CD4-positive, alpha-beta memory T cell (primary cell): ENCODE results near the gene USP1. TPM values are rescaled to one million over a fixed set of nuclear protein-coding genes. Genes with fewer than 3 reads are reported as not detected.
A peak's percentile ranks its signal among the peaks of the same experiment; 100 is the strongest.

ENCODE experiments used
- CTCF ChIA-PET: fragments of 350-600 bp; sonication (Branson Sonifier 250); formaldehyde crosslinking; loops from one replicate; lab custom pipeline; 2021; ENCODE audit warnings: inconsistent platforms; ENCODE audit not compliant: partially characterized antibody; lab: Charles Lee
- POLR2A ChIA-PET: fragments of 350-600 bp; sonication (Branson Sonifier 250); formaldehyde crosslinking; loops from one replicate; lab custom pipeline; 2021; ENCODE audit not compliant: partially characterized antibody; lab: Charles Lee
- DNase-seq, 5 donors: peaks; one replicate each; pipeline versions ENCODE4 v3.0.0 to v3.0.0-alpha.2; 2020 to 2022; ENCODE audit warnings: mixed read lengths in 1 of 5
- H3K27ac ChIP-seq: one replicate; pipeline ENCODE4 v1.7.0; 2013; ENCODE audit warnings: low read depth, low read length
- H3K27me3 ChIP-seq: 2 replicates; pipeline ENCODE4 v1.7.0; 2013; ENCODE audit warnings: mild to moderate bottlenecking, low read length, moderate library complexity; ENCODE audit not compliant: insufficient read depth
- H3K36me3 ChIP-seq: 2 replicates; pipeline ENCODE4 v1.7.0; 2013; ENCODE audit warnings: mild to moderate bottlenecking, low read length, moderate library complexity; ENCODE audit not compliant: insufficient read depth
- H3K4me1 ChIP-seq: 2 replicates; pipeline ENCODE4 v1.7.0; 2013; ENCODE audit warnings: mild to moderate bottlenecking, low read length, moderate library complexity; ENCODE audit not compliant: insufficient read depth
- H3K4me3 ChIP-seq, 2 donors: one replicate each; pipeline ENCODE4 v1.7.0; 2013; ENCODE audit warnings: low read length in 2 of 2, mild to moderate bottlenecking in 1 of 2
- H3K9me3 ChIP-seq, 2 donors: one replicate each; pipeline ENCODE4 v1.7.0; 2013; ENCODE audit warnings: low read length in 2 of 2, control low read depth in 1 of 2; ENCODE audit not compliant: control insufficient read depth in 1 of 2
- H3K27ac Mint-ChIP-seq, 7 donors: one replicate each; pipeline ENCODE4 v1.8.0; 2020 to 2021; ENCODE audit warnings: mixed read lengths in 7 of 7, mild to moderate bottlenecking in 6 of 7, inconsistent platforms in 3 of 7, moderate library complexity in 3 of 7
- H3K27me3 Mint-ChIP-seq, 2 donors: one replicate each; pipeline ENCODE4 v1.8.0; 2020 to 2021; ENCODE audit warnings: mixed read lengths in 2 of 2
- H3K36me3 Mint-ChIP-seq, 2 donors: one replicate each; pipeline ENCODE4 v1.8.0; 2020 to 2021; ENCODE audit warnings: mixed read lengths in 2 of 2, inconsistent platforms in 1 of 2, mild to moderate bottlenecking in 1 of 2
- H3K4me1 Mint-ChIP-seq, 4 donors: one replicate each; pipeline ENCODE4 v1.8.0; 2020 to 2021; ENCODE audit warnings: mixed read lengths in 4 of 4, mild to moderate bottlenecking in 1 of 4
- H3K4me3 Mint-ChIP-seq, 8 donors: one replicate each; pipeline ENCODE4 v1.8.0; 2020 to 2021; ENCODE audit warnings: mixed read lengths in 8 of 8, mild to moderate bottlenecking in 7 of 8, moderate library complexity in 6 of 8, inconsistent platforms in 3 of 8
- H3K9me3 Mint-ChIP-seq, 8 donors: one replicate each; pipeline ENCODE4 v1.8.0; 2020 to 2021; ENCODE audit warnings: mixed read lengths in 8 of 8, mild to moderate bottlenecking in 5 of 8, inconsistent platforms in 3 of 8, moderate library complexity in 1 of 8
- intact Hi-C: fragments of 100-400 bp; cut with micrococcal nuclease; formaldehyde crosslinking; loops from one replicate; pipeline ENCODE4 v1.15.1; 2023
- polyA plus RNA-seq, 2 donors: library from polyadenylated mRNA; unstranded; fragments of 300-500 nt; fragmentation: Illumina TruSeq; gene quantifications; one replicate each; pipeline ENCODE4 v1.2.3, GENCODE V29; 2021
- total RNA-seq, 2 experiments: library from RNA; stranded (reverse); gene quantifications; one replicate each; pipeline ENCODE4 v1.2.3, GENCODE V29; 2021

The USP1 gene
- total and polyA plus RNA-seq, 4 experiments from 2014 or later: 30.2 to 50.0 (median 40.5) TPM

- no peak overlapping the region for H3K27ac ChIP-seq
- Mint-ChIP-seq H3K4me1 (no peaks in the 10 kb centered on the region), H3K36me3 (no peaks in the 10 kb centered on the region)
Observed at GRCh38 chr1:62415687-62416086, 21.2 kb upstream of the USP1 start.

GRCh38 chr1:62417351-62417999 lies 19.4 kb upstream of the USP1 start:
- Mint-ChIP-seq H3K9me3 (no peaks in the 10 kb centered on the region), H3K27me3 (peaks cover 4 to 12% of the 10 kb centered on the region in 2 donors), H3K4me3 (no peak overlapping the region), H3K4me1 (no peaks in the 10 kb centered on the region), H3K36me3 (no peaks in the 10 kb centered on the region), H3K27ac (no peak overlapping the region)
- ChIA-PET CTCF (interaction anchor here (1.1 to 4.1 kb wide), 4 partner anchors 9 to 329 kb away, joined by 3 to 13 read pairs (median 7); no protein-coding TSS in a partner anchor), POLR2A (no interaction called here)
- Histone ChIP-seq H3K27ac (no peak overlapping the region), H3K9me3 (no peaks in the 10 kb centered on the region), H3K4me1 (no peaks in the 10 kb centered on the region), H3K36me3 (no peaks in the 10 kb centered on the region), H3K27me3 (no peaks in the 10 kb centered on the region), H3K4me3 (no peak overlapping the region)
- DNase-seq: no peak
- intact Hi-C loops: no loop called here

More at GRCh38 chr1:62415687-62416086, 21.2 kb upstream of the USP1 start:
- peaks cover 4 to 12% of the 10 kb centered on the region in 2 donors for H3K27me3 Mint-ChIP-seq
- intact Hi-C loops: no loop called here
- Histone ChIP-seq H3K9me3 (no peaks in the 10 kb centered on the region), H3K4me3 (no peak overlapping the region), H3K36me3 (no peaks in the 10 kb centered on the region), H3K4me1 (no peaks in the 10 kb centered on the region), H3K27me3 (no peaks in the 10 kb centered on the region)
- H3K27ac Mint-ChIP-seq: no peak overlapping the region
- CTCF ChIA-PET: interaction anchor here (0.9 to 4.1 kb wide), 4 partner anchors 9 to 242 kb away, joined by 3 to 13 read pairs (median 6); no protein-coding TSS in a partner anchor
- H3K4me3 Mint-ChIP-seq: no peak overlapping the region
- H3K9me3 Mint-ChIP-seq: no peaks in the 10 kb centered on the region
- POLR2A ChIA-PET: no interaction called here
- no peak for DNase-seq

- ChIA-PET POLR2A (interaction anchor here (1.1 kb wide), 1 partner anchor 15 kb away, joined by 3 read pairs; no protein-coding TSS in a partner anchor), CTCF (no interaction called here)
Observed at GRCh38 chr1:62420214-62420613, 16.6 kb upstream of the USP1 start.

GRCh38 chr1:62423580-62424242 lies 13.1 kb upstream of the USP1 start:
- Mint-ChIP-seq H3K27me3 (peaks cover 0 to 4% of the 10 kb centered on the region in 2 donors), H3K27ac (no peak overlapping the region), H3K9me3 (no peaks in the 10 kb centered on the region), H3K4me1 (no peaks in the 10 kb centered on the region), H3K4me3 (no peak overlapping the region), H3K36me3 (no peaks in the 10 kb centered on the region)
- intact Hi-C loops: no loop called here
- Histone ChIP-seq H3K4me3 (no peak overlapping the region), H3K36me3 (no peaks in the 10 kb centered on the region), H3K27me3 (no peaks in the 10 kb centered on the region), H3K9me3 (no peaks in the 10 kb centered on the region), H3K27ac (no peak overlapping the region), H3K4me1 (no peaks in the 10 kb centered on the region)
- no peak for DNase-seq
- ChIA-PET POLR2A (interaction anchor here (1.4 kb wide), 1 partner anchor 13 kb away, joined by 5 read pairs; the partner anchor contains the start of gene USP1), CTCF (interaction anchor here (1.7 kb wide), 1 partner anchor 8 kb away, joined by 3 read pairs; no protein-coding TSS in a partner anchor)

More at GRCh38 chr1:62420214-62420613, 16.6 kb upstream of the USP1 start:
- H3K36me3 Mint-ChIP-seq: no peaks in the 10 kb centered on the region
- no peaks in the 10 kb centered on the region for H3K36me3 ChIP-seq
- H3K4me3 Mint-ChIP-seq: no peak overlapping the region
- peaks cover 4 to 9% of the 10 kb centered on the region in 2 donors for H3K27me3 Mint-ChIP-seq
- no peak overlapping the region for H3K4me3 ChIP-seq
- DNase-seq: no peak
- H3K27ac ChIP-seq: no peak overlapping the region
- no peak overlapping the region for H3K27ac Mint-ChIP-seq
- no peaks in the 10 kb centered on the region for H3K27me3 ChIP-seq
- H3K9me3 ChIP-seq: no peaks in the 10 kb centered on the region
- intact Hi-C loops: no loop called here
- no peaks in the 10 kb centered on the region for H3K9me3 Mint-ChIP-seq
- no peaks in the 10 kb centered on the region for H3K4me1 ChIP-seq
- H3K4me1 Mint-ChIP-seq: no peaks in the 10 kb centered on the region

GRCh38 chr1:62424411-62424810 lies 12.4 kb upstream of the USP1 start:
- intact Hi-C loops: no loop called here
- no peaks in the 10 kb centered on the region for H3K4me1 Mint-ChIP-seq
- Histone ChIP-seq H3K4me1 (no peaks in the 10 kb centered on the region), H3K9me3 (no peaks in the 10 kb centered on the region), H3K36me3 (no peaks in the 10 kb centered on the region), H3K27me3 (no peaks in the 10 kb centered on the region), H3K27ac (no peak overlapping the region), H3K4me3 (no peak overlapping the region)
- ChIA-PET CTCF (interaction anchor here (1.7 kb wide), 1 partner anchor 9 kb away, joined by 3 read pairs; no protein-coding TSS in a partner anchor), POLR2A (interaction anchor here (2.5 kb wide), 1 partner anchor 11 kb away, joined by 14 read pairs; no protein-coding TSS in a partner anchor)
- no peak overlapping the region for H3K27ac Mint-ChIP-seq
- no peak for DNase-seq
- H3K4me3 Mint-ChIP-seq: no peak overlapping the region
- H3K27me3 Mint-ChIP-seq: peaks cover 0 to 4% of the 10 kb centered on the region in 2 donors
- H3K36me3 Mint-ChIP-seq: no peaks in the 10 kb centered on the region
- H3K9me3 Mint-ChIP-seq: no peaks in the 10 kb centered on the region

- Mint-ChIP-seq H3K4me3 (no peak overlapping the region), H3K4me1 (no peaks in the 10 kb centered on the region), H3K9me3 (no peaks in the 10 kb centered on the region), H3K27me3 (peaks cover 0 to 3% of the 10 kb centered on the region in 2 donors), H3K36me3 (no peaks in the 10 kb centered on the region), H3K27ac (no peak overlapping the region)
- Histone ChIP-seq H3K4me1 (no peaks in the 10 kb centered on the region), H3K9me3 (no peaks in the 10 kb centered on the region), H3K27ac (no peak overlapping the region), H3K4me3 (no peak overlapping the region), H3K36me3 (no peaks in the 10 kb centered on the region), H3K27me3 (no peaks in the 10 kb centered on the region)
- CTCF ChIA-PET: interaction anchor here (1.7 kb wide), 1 partner anchor 10 kb away, joined by 3 read pairs; no protein-coding TSS in a partner anchor
- no peak for DNase-seq
- POLR2A ChIA-PET: interaction anchor here (2.5 kb wide), 1 partner anchor 11 kb away, joined by 14 read pairs; no protein-coding TSS in a partner anchor
- intact Hi-C loops: no loop called here
Observed at GRCh38 chr1:62425041-62425440, 11.8 kb upstream of the USP1 start.

- Mint-ChIP-seq H3K4me3 (no peak overlapping the region), H3K27me3 (no peaks in the 10 kb centered on the region), H3K27ac (peak overlapping the region in 1 of 7 donors; percentile 49), H3K9me3 (no peaks in the 10 kb centered on the region), H3K36me3 (no peaks in the 10 kb centered on the region), H3K4me1 (no peaks in the 10 kb centered on the region)
- H3K4me1 ChIP-seq: no peaks in the 10 kb centered on the region
- intact Hi-C loops: no loop called here
- ChIA-PET CTCF (no interaction called here), POLR2A (interaction anchor here (2.5 kb wide), 1 partner anchor 9 kb away, joined by 14 read pairs; no protein-coding TSS in a partner anchor)
- H3K27ac ChIP-seq: no peak overlapping the region
- no peaks in the 10 kb centered on the region for H3K36me3 ChIP-seq
- no peaks in the 10 kb centered on the region for H3K9me3 ChIP-seq
- H3K4me3 ChIP-seq: no peak overlapping the region
- no peaks in the 10 kb centered on the region for H3K27me3 ChIP-seq
- no peak for DNase-seq
Observed at GRCh38 chr1:62426237-62426636, 10.6 kb upstream of the USP1 start.
